Kidney (tissue), 14 donors: ENCODE measurements around the gene SNX27. TPM values are rescaled to one million over a fixed set of nuclear protein-coding genes. Genes with fewer than 3 reads are reported as not detected.
A peak's percentile ranks its signal among the peaks of the same experiment; 100 is the strongest.
"Not testable (repeated sequence)": the region's sequence is repeated elsewhere in the genome, so short reads cannot be mapped to it uniquely, and the experiment has no call there.

ENCODE experiments used
- DNase-seq, 5 donors: peaks; one replicate each; pipeline ENCODE4 v3.0.0-alpha.2; 2013 to 2020
- FAIRE-seq: peaks from 2 replicates; lab custom pipeline; 2012; peaks lifted over from hg19 to GRCh38; lab: Jason Lieb, UNC
- H3K27ac ChIP-seq, 2 donors: one replicate each; pipeline ENCODE4 v1.7.0; 2013; ENCODE audit warnings: low read depth in 2 of 2, low read length in 2 of 2, inconsistent platforms in 1 of 2
- H3K27me3 ChIP-seq: one replicate; pipeline ENCODE4 v1.7.1; 2013; ENCODE audit warnings: low read length, inconsistent platforms; ENCODE audit not compliant: control insufficient read depth, insufficient read depth
- H3K36me3 ChIP-seq, 3 donors: one replicate each; pipeline versions ENCODE4 v1.7.0 to v1.7.1; 2013; ENCODE audit warnings: low read length in 3 of 3, control low read depth in 1 of 3, inconsistent platforms in 1 of 3; ENCODE audit not compliant: insufficient read depth in 3 of 3, control insufficient read depth in 2 of 3
- H3K4me1 ChIP-seq, 3 donors: one replicate each; pipeline versions ENCODE4 v1.7.0 to v1.7.1; 2013; ENCODE audit warnings: low read length in 3 of 3, inconsistent platforms in 1 of 3, low read depth in 1 of 3; ENCODE audit not compliant: control insufficient read depth in 2 of 3, insufficient read depth in 2 of 3
- H3K4me3 ChIP-seq, 3 donors: one replicate each; pipeline versions ENCODE4 v1.7.0 to v1.8.1; 2013; ENCODE audit warnings: low read length in 3 of 3, control low read depth in 1 of 3, inconsistent platforms in 1 of 3
- H3K9ac ChIP-seq, 3 donors: one replicate each; pipeline versions ENCODE4 v1.7.0 to v1.7.1; 2013; ENCODE audit warnings: low read length in 3 of 3, control low read depth in 1 of 3, inconsistent platforms in 1 of 3
- H3K9me3 ChIP-seq, 3 donors: one replicate each; pipeline versions ENCODE4 v1.7.0 to v1.7.1; 2013; ENCODE audit warnings: low read length in 3 of 3, control low read depth in 1 of 3, inconsistent platforms in 1 of 3; ENCODE audit not compliant: control insufficient read depth in 2 of 3, insufficient read depth in 1 of 3
- CTCF ChIP-seq: IDR thresholded peaks from 3 replicates; pipeline ENCODE4 v1.5.1; 2012; ENCODE audit warnings: mild to moderate bottlenecking, moderate library complexity, borderline replicate concordance; ENCODE audit not compliant: insufficient read depth; ENCODE audit errors: extremely low read depth
- intact Hi-C: fragments of 100-400 bp; cut with DNase I; formaldehyde crosslinking; loops from one replicate; pipeline ENCODE4 v1.11.1; 2022
- polyA plus RNA-seq: library from polyadenylated mRNA; stranded (reverse); fragments of 350-450 nt; fragmentation: Illumina TruSeq; extraction: RNeasy Lipid Tissue Mini Kit (QIAGEN cat#74804); gene quantifications from one replicate; pipeline ENCODE4 v1.2.3, GENCODE V29; 2014; ENCODE audit warnings: low read depth, low replicate concordance; ENCODE audit not compliant: insufficient read depth
- total RNA-seq: library from RNA; stranded (reverse); fragmentation: NEBNext Ultra II Directional; extraction: Animal tissue kit (Norgen Biotek cat#: 25700); gene quantifications from one replicate; pipeline ENCODE4 v1.2.1, GENCODE V29; 2021
- donor health status: control.
- donor health status: control.
- donor health status: control.
- donor health status: control.
- donor health status: control.
- donor health status: DM: yes; HTN: yes; CAD: no.
- donor health status: Normal renal cell carcinoma (clear cell type).

The SNX27 gene
- total and polyA plus RNA-seq, 2 donors from 2014 or later: 13.5 to 46.3 TPM

GRCh38 chr1:151673407-151673806, 61.6 kb downstream of the SNX27 start:
- Histone ChIP-seq H3K36me3 (peaks cover 4 to 10% (median 4%) of the 10 kb centered on the region in 3 donors), H3K27me3 (no peaks in the 10 kb centered on the region), H3K9me3 (peaks cover 0 to 4% (median 0%) of the 10 kb centered on the region in 3 donors), H3K9ac (no peak overlapping the region), H3K4me1 (no peaks in the 10 kb centered on the region), H3K4me3 (no peak overlapping the region), H3K27ac (no peak overlapping the region)
- TF ChIP-seq CTCF: no peak
- FAIRE-seq: no peak
- DNase-seq: no peak
- intact Hi-C loops: no loop called here

GRCh38 chr1:151680391-151680790, 68.5 kb downstream of the SNX27 start:
- no peak for DNase-seq
- Histone ChIP-seq H3K36me3 (peaks cover 2 to 18% (median 4%) of the 10 kb centered on the region in 3 donors), H3K9me3 (no peaks in the 10 kb centered on the region), H3K9ac (no peak overlapping the region), H3K27me3 (no peaks in the 10 kb centered on the region), H3K27ac (peak overlapping the region in 1 of 2 donors; percentile 13), H3K4me3 (no peak overlapping the region), H3K4me1 (no peaks in the 10 kb centered on the region)
- no peak for FAIRE-seq
- TF ChIP-seq CTCF: no peak
- intact Hi-C loops: no loop called here

- Histone ChIP-seq H3K9me3 (no peaks in the 10 kb centered on the region), H3K36me3 (peaks cover 2 to 19% (median 4%) of the 10 kb centered on the region in 3 donors), H3K27me3 (no peaks in the 10 kb centered on the region), H3K27ac (peak overlapping the region in 1 of 2 donors; percentile 13), H3K4me1 (no peaks in the 10 kb centered on the region), H3K4me3 (no peak overlapping the region), H3K9ac (no peak overlapping the region)
- no peak for DNase-seq
- TF ChIP-seq CTCF: no peak
- intact Hi-C loops: no loop called here
- FAIRE-seq: no peak
These were observed 69.0 kb downstream of the SNX27 start for GRCh38 chr1:151680826-151681225.

- Histone ChIP-seq H3K9ac (no peak overlapping the region), H3K4me1 (peaks cover 0 to 6% (median 4%) of the 10 kb centered on the region in 3 donors), H3K27me3 (no peaks in the 10 kb centered on the region), H3K9me3 (no peaks in the 10 kb centered on the region), H3K36me3 (peaks cover 2 to 19% (median 4%) of the 10 kb centered on the region in 3 donors), H3K4me3 (no peak overlapping the region), H3K27ac (no peak overlapping the region)
- no peak for TF ChIP-seq CTCF
- DNase-seq (no peak), FAIRE-seq (no peak)
- intact Hi-C loops: no loop called here
These were observed 70.1 kb downstream of the SNX27 start for GRCh38 chr1:151681923-151682322.

- H3K4me3 ChIP-seq, H3K9me3 ChIP-seq, intact Hi-C loops, H3K4me1 ChIP-seq, H3K27me3 ChIP-seq, H3K9ac ChIP-seq, DNase-seq, H3K27ac ChIP-seq, FAIRE-seq: not testable (repeated sequence)
- H3K36me3 ChIP-seq: peaks cover 2 to 19% (median 4%) of the 10 kb centered on the region in 3 donors
These were observed 71.1 kb downstream of the SNX27 start for GRCh38 chr1:151682901-151683300.
